Inflammatory macrophage treated with lipopolysaccharide for 1 hour (primary cell): ENCODE data around the gene CD300C.

Experiments
- DNase-seq, 2 donors: peaks; one replicate each; pipeline ENCODE4 v3.0.0-alpha.2; 2020 to 2022

CD300C gene

GRCh38 chr17:74512036-74512435, 33.9 kb downstream of the CD300C start:
- peak in 1 of 2 donors; percentile 23 for DNase-seq

- no peak for DNase-seq
Observed at GRCh38 chr17:74508156-74508555, 37.8 kb downstream of the CD300C start.

DNA sequence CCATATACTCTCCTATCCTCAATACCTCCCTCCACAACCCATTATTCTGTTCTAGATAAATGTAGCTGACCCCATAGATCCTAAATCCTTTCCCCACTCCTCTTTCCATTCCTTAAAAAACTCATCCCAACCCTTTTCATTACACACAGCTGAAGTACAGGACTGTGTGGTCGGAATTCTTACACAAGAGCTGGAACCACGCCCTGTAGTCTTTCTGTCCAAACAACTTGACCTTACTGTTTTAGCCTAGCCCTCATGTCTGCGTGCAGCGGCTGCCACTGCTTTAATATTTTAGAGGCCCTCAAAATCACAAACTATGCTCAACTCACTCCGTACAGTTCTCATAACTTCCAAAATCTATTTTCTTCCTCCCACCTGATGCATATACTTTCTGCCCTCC, 42.0 kb downstream of the CD300C start:
- DNase-seq: peak in 1 of 2 donors; percentile 42

DNA sequence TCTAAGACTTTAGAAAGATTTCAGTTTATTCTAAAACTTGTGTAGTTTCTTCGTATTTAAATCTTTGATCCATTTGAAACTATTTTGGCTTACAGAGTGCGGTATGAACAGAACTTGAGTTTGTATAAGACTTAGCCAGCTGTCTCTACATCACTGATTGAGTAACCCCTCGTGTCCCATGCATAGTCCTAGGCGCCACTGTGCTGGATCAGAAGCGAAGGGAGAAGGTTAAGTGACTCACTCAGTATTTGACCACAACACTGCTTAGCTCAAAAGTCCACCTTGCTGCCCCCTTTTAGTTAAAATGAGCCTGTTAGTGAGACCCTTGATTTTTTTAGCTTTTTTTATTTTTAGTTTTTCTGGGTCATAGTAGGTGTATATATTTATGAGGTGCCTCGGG, 43.1 kb downstream of the CD300C start:
- DNase-seq: peak; percentile 34 to 48

DNA sequence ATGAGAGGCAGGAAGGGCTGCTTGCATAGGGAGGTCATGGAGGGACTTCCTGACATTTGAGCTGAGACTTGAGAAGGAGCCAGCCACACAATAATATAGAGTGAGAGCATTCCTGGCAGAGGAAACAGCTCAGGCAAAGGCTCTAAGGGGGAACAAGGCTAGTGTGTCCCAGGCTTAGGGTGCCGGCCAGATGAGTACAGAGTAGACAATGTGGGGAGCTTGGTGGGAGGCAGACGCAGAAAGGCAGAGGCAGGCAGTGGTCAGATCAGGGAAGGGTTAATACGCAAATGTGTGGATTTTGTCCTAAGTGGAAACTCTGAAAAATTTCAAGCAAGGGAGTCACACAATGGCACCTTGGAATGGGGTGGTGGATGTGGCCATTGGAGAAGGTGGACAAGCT, 45.9 kb downstream of the CD300C start:
- DNase-seq: no peak

DNA sequence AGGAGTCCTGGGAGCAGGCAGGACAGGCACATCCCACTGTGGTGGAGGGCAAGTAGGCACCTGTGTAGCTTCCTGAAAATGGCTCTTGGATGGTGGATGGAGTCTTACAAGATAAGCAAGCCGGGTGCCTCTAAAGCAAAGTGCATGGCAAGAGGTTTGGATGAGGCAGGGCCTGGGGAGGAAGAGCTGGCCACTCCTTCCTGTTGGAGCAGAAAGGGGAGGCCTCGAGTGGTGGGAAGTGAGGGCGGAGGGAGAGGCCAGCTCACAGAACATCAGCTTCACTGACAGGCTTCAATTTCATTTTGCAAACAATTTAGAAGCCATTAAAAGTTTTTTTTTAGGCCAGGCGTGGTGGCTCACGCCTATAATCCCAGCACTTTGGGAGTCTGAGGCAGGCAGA, 48.4 kb downstream of the CD300C start:
- peak in 1 of 2 donors; percentile 25 for DNase-seq

GRCh38 chr17:74493331-74493833, 52.5 kb downstream of the CD300C start:
- peak; percentile 68 to 91 for DNase-seq

DNA sequence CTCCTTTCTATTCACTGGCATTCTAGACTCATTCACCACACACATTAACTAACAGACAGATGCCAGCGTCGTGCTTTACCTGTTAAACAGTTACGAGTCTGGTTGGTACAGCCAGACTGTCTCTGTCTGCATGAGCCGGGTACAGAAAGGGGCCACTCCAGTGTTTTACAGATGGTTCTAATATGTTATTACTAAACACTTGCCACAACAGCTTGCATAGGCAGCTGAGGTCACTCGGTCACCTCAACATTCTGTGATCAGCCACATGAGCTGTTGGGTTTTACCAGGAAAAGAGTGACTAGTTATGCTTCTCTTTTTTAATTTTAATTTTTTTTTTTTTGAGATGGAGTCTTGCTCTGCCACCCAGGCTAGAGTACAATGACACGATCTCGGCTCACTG, 54.3 kb downstream of the CD300C start:
- peak; percentile 74 to 92 for DNase-seq
